NB4 (cell line): ENCODE measurements around the gene FOXO4.

Experiments
- DNase-seq: peaks from one replicate; pipeline ENCODE4 v3.0.0; 2010; ENCODE audit warnings: low read depth
- H3K4me3 ChIP-seq: one replicate; pipeline ENCODE4 v1.5.1; 2011; ENCODE audit warnings: mild to moderate bottlenecking, low read depth, low read length, moderate library complexity
- MYC ChIP-seq: IDR thresholded peaks from 2 replicates; pipeline ENCODE4 v1.6.1; 2011; ENCODE audit warnings: low read depth, low read length
- POLR2A ChIP-seq: IDR thresholded peaks from 2 replicates; pipeline ENCODE4 v1.6.1; 2011; ENCODE audit warnings: mild to moderate bottlenecking; ENCODE audit not compliant: insufficient read length; ENCODE audit errors: extremely low read depth
- TF ChIP-seq, protein P1 (sequence below): IDR thresholded peaks from one replicate; pipeline ENCODE4 v1.5.1; 2012; ENCODE audit warnings: low read depth, low read length
- TF ChIP-seq, protein P2 (sequence below): IDR thresholded peaks from 2 replicates; pipeline ENCODE4 v1.6.1; 2011; ENCODE audit warnings: low read depth, low read length

The FOXO4 gene

DNA sequence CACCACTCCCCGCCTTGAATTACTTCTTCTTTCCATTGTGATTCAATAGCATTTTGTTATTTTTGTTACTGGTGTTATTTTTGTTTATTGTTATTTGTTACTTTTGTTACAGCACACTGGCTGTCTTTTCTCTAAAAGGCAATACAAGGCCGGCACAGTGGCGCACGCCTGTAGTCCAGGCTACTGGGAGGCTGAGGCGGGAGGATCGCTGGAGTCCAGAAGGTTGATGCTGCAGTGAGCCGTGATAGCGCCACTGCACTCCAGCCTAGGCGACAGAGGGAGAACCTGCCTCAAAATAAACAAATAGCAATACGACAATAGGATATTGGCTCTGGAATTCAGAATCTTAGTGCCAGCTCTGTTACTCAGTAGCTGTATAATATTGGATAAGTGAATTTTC lies 21.7 kb downstream of the FOXO4 start:
- DNase-seq: no peak
- TF ChIP-seq MYC (no peak), POLR2A (no peak)
- TF ChIP-seq, protein P1, sequence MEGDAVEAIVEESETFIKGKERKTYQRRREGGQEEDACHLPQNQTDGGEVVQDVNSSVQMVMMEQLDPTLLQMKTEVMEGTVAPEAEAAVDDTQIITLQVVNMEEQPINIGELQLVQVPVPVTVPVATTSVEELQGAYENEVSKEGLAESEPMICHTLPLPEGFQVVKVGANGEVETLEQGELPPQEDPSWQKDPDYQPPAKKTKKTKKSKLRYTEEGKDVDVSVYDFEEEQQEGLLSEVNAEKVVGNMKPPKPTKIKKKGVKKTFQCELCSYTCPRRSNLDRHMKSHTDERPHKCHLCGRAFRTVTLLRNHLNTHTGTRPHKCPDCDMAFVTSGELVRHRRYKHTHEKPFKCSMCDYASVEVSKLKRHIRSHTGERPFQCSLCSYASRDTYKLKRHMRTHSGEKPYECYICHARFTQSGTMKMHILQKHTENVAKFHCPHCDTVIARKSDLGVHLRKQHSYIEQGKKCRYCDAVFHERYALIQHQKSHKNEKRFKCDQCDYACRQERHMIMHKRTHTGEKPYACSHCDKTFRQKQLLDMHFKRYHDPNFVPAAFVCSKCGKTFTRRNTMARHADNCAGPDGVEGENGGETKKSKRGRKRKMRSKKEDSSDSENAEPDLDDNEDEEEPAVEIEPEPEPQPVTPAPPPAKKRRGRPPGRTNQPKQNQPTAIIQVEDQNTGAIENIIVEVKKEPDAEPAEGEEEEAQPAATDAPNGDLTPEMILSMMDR: no peak
- TF ChIP-seq, protein P2, sequence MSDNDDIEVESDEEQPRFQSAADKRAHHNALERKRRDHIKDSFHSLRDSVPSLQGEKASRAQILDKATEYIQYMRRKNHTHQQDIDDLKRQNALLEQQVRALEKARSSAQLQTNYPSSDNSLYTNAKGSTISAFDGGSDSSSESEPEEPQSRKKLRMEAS: no peak
- H3K4me3 ChIP-seq: peak overlapping the region; percentile 71

DNA sequence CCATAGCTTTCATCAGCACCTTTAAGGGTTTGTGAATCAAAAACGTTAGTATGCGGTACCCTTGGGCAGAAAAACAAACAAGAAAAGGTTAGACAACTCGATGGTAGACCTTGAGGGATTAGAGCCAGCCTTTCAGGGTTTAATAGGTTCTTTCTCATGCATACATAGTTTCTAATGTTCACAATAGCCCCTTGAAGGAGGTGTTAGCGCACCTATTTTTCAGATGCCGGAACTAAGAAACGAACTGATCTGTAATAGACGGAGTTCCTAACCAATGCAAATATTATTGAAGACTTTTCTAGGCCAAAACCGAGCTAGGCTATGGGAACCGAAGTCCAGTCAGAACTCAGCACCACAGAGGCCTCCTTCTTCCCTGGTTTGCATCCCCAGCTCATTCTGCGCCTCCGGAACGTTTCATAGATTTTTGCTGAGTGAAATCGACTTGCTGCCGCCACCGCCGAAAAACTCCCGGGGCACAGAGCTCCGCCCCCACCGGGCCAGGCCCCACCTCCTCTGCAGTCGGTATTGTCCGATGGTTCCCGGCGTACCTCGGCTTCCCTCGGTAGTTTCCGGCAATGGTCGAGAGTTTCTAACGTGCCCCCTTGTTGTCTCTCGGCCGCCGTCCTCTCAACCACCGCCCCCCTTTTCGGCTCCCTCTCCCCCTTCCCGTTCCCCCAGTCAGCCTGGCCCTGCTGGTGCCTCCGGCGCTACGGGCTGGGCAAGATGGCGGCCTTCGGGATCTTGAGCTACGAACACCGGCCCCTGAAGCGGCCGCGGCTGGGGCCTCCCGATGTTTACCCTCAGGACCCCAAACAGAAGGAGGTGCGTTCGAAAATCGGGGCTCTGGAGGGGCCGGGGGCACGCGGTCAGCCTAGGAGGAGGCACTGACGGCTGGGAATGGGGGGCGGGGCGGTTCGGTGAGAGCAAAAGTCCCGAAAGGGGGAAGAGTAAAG lies 22.7 kb downstream of the FOXO4 start, which contains the start of gene MED12:
TSS of gene MED12 (plus strand) at position 565 of the 953 bp plus-strand sequence. CDS start at position 724, 159 bp downstream.
- TF ChIP-seq, protein P2: no peak
- TF ChIP-seq MYC (no peak), POLR2A (peak; percentile 61)
- TF ChIP-seq, protein P1: no peak
- H3K4me3 ChIP-seq: peak within 1 kb of the TSS; percentile 71
- peak; percentile 88 for DNase-seq

DNA sequence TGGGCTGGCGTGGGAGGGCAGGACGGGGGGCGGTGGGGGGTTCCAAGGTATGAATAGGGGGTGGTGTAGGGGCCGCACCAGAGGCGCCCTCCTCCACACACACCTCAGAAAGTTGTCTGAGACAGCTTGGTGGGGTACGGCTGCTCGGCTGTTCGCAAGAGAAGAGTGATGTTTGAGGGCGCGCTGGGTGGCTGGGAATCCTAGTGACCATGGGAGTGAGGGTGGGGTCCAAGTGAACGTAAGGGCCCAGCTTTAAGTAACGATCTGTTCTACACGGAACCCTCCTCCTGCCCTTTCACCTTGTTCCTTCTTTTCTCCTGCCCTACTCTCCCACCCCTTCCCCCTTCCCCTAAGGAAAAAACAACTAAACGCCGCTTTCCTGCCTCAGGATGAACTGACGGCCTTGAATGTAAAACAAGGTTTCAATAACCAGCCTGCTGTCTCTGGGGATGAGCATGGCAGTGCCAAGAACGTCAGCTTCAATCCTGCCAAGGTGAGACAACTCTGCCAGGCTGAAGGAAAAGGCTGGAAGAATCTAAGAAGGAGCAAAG lies 23.4 kb downstream of the FOXO4 start:
- no peak for DNase-seq
- peak overlapping the region; percentile 71 for H3K4me3 ChIP-seq
- TF ChIP-seq, protein P1: no peak
- TF ChIP-seq, protein P2: no peak
- no peak for TF ChIP-seq POLR2A
- TF ChIP-seq MYC: no peak

DNA sequence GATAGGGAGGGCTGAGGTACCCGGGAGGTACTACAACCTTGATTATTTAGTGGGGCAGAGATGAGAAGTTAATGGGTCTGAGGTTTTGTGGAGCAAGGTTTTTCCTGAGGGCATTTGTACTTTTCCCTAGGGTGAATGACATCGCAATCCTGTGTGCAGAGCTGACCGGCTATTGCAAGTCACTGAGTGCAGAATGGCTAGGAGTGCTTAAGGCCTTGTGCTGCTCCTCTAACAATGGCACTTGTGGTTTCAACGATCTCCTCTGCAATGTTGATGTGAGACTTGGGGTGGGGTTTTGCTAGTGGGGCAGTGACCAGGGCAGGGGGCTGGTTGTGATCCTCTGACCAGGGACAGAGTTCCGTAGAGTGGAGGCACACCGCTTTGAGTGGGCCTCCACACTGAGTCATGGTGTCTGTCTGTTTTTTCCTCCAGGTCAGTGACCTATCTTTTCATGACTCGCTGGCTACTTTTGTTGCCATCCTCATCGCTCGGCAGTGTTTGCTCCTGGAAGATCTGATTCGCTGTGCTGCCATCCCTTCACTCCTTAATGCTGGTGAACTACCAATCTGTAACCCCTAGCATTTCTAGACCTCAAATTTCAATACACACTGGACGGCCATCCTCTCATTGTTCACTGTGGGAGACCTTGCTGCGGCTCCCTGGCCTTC lies 32.6 kb downstream of the FOXO4 start:
- TF ChIP-seq, protein P2: no peak
- TF ChIP-seq, protein P1: no peak
- TF ChIP-seq POLR2A (no peak), MYC (no peak)
- H3K4me3 ChIP-seq: no peak overlapping the region
- DNase-seq: peak; percentile 80

DNA sequence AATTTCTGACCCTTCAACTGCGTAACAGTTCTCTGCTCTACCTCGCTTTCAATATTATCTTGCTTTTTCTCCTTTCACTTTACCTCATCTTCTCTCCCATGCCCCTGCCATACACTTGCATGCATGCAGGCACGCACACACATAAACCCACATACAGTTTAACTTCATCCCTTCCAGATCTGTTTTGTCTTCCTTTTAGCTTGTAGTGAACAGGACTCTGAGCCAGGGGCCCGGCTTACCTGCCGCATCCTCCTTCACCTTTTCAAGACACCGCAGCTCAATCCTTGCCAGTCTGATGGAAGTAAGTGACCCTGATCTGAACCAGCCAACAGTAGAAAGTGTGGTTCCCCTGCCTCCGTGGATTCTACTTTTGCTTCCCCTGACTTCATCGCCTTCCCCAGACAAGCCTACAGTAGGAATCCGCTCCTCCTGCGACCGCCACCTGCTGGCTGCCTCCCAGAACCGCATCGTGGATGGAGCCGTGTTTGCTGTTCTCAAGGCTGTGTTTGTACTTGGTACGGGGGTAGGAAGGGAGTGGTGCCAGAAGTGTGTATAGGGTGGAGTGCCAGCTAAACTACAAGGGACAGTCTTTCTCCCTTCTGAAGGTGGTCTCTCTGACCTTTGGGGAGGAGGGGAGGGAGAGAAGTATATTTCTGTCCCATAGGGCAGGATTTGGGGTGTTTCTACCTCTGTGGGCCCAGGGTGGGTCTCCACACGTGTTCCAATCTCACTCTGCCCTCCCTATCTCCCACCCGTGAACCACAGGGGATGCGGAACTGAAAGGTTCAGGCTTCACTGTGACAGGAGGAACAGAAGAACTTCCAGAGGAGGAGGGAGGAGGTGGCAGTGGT lies 33.5 kb downstream of the FOXO4 start:
- no peak overlapping the region for H3K4me3 ChIP-seq
- TF ChIP-seq, protein P1: peak; percentile 74
- TF ChIP-seq, protein P2: peak; percentile 30; the same call in 1 of the 2 replicates
- no peak for TF ChIP-seq POLR2A
- DNase-seq: peak; percentile 78
